ENCODE measurements around the gene PDXK. TPM values are rescaled to one million over a fixed set of nuclear protein-coding genes. Genes with fewer than 3 reads are reported as not detected.

Gene PDXK
- total and polyA plus RNA-seq, 10 of the 15 experiments (the other 5 are each of a cell fraction or from before 2014, with no cell fraction given) = 3.7 to 141 (median 60.0) TPM

DNA sequence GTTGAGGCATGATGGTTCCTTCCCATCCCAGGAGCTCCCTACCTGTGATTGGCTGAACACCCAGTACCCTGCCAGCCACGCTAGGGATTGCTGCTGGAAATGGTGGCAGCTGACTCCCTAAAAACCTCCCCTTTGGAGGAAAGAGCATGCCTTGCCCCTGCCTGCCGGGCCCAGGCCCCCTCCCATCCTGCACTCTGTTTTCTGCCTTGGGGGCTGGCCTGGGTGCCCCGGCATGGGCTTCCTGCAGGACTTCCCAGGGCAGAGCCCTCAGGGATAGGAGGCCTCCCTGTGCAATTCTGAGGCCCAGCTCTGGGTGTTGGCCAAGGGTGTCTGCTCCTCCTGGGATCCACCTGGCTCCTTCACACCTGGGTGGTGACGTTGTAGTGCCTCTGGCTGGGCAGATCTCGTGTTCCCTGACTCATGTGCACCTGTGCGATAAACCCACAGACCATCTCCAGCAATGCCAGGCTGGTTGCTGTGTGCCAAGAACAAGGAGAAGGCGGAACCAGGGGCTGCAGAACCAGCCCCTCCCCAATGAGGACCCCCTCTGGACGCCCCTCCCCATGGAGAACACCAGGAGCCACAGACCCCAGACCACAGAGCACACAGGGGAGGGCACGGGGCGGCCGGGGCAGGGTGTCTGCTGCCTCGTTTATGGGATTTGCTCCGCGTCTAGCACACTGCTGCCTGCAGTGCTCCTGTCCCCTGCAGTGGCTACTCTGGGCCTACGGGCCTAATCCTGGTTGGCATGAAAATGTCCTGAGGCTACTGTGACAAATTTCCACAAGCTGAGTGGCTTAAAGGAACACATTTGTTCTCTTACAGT lies 43.6 kb downstream of the PDXK start:
- Histone ChIP-seq H3K27me3 (replicated peaks in 1 of 2; ENCODE audit: control insufficient read depth in 2 of 2, insufficient read depth in 2 of 2, low read length in 1 of 2) (no peaks in the 10 kb centered on the region), H3K9ac (ENCODE audit: control insufficient read depth, insufficient read depth, low read length) (no peak overlapping the region), H4K20me1 (ENCODE audit: control insufficient read depth, insufficient read depth) (no peaks in the 10 kb centered on the region), H3K4me2 (ENCODE audit: control insufficient read depth, insufficient read depth) (no peak overlapping the region), H3K79me2 (ENCODE audit: control insufficient read depth, insufficient read depth, low read length) (no peaks in the 10 kb centered on the region), H3K9me3 (replicated peaks; ENCODE audit: control insufficient read depth, insufficient read depth, low read length) (no peaks in the 10 kb centered on the region), H2AFZ (ENCODE audit: control insufficient read depth, low read depth, low read length) (no peak overlapping the region), H3K36me3 (ENCODE audit: control insufficient read depth in 2 of 2, insufficient read depth in 2 of 2, low read length in 1 of 2) (peaks cover 6 to 7% of the 10 kb centered on the region in 2 experiments; a peak in 3 of 4 replicates), H3K27ac (ENCODE audit: control insufficient read depth, insufficient read depth) (no peak overlapping the region), H3K4me3 (no peak overlapping the region), H3K4me1 (ENCODE audit: control insufficient read depth, insufficient read depth, low read length) (no peaks in the 10 kb centered on the region)
- ChIA-PET RAD21 (ENCODE audit: unreplicated experiment) (no interaction called here), CTCF (interaction anchor here (1.3 kb wide), 1 partner anchor 10 kb away, joined by 4 read pairs; no protein-coding TSS in a partner anchor), SMC1A (ENCODE audit: uncharacterized antibody, unreplicated experiment) (no interaction called here), POLR2A (no interaction called here)
- intact Hi-C loops (cut with micrococcal nuclease; ENCODE audit: unreplicated experiment) = no loop called here
- 88% methylated on average over 15 of the region's 15 CpGs for WGBS (ENCODE audit: insufficient coverage, insufficient replicate concordance, low lambda C conversion rate, missing lambda C conversion rate)
- TF ChIP-seq, protein P1, sequence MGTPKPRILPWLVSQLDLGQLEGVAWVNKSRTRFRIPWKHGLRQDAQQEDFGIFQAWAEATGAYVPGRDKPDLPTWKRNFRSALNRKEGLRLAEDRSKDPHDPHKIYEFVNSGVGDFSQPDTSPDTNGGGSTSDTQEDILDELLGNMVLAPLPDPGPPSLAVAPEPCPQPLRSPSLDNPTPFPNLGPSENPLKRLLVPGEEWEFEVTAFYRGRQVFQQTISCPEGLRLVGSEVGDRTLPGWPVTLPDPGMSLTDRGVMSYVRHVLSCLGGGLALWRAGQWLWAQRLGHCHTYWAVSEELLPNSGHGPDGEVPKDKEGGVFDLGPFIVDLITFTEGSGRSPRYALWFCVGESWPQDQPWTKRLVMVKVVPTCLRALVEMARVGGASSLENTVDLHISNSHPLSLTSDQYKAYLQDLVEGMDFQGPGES (IDR thresholded peaks at IDR 0.05) = no peak
- peak; percentile 18 for TF ChIP-seq POLR2A (IDR thresholded peaks at IDR 0.05; ENCODE audit: low read depth, low read length)
- no peak for DNase-seq (ENCODE audit: low read depth, low spot score)
- no peak for FAIRE-seq
- ATAC-seq = no peak
- no TSS peak for BruUV-seq (replicated peaks)
- in situ Hi-C loops (cut with MboI) = no loop called here

DNA sequence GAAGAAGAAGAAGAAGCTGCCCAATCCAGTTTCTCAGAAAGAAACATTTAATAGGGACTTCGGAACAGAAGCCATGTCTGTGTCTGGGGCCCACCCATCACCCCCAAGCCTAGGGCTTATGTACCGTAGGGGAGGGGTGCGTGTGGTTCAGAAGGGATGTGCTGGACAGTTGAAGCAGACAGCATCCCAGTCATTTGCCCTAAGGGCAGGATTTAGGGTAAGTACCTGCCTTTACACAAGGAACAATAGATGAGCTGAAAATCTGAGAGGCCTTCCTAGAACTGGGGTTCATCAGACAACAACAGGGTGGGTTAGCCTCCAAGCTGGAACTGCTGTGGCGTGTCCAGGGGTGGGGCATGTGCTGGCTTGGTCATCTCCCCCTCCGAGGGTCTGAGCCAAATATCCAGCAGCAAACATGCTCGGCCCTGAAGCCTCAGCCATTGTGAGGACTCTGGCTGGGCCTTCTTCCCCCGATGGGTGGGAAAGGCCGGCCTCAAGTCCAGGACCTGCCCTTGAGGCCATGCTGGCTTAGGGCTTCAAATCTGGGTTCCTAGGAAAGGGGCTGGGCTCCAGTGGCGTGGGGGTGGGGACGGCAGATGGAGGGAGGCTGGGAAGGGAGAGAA lies 45.1 kb downstream of the PDXK start:
- Histone ChIP-seq H4K20me1 (ENCODE audit: control insufficient read depth, insufficient read depth) (no peaks in the 10 kb centered on the region), H3K36me3 (ENCODE audit: control insufficient read depth in 2 of 2, insufficient read depth in 2 of 2, low read length in 1 of 2) (peaks cover 0 to 5% of the 10 kb centered on the region in 2 experiments; a peak in 3 of 4 replicates), H3K4me1 (ENCODE audit: control insufficient read depth, insufficient read depth, low read length) (no peaks in the 10 kb centered on the region), H3K27me3 (replicated peaks in 1 of 2; ENCODE audit: control insufficient read depth in 2 of 2, insufficient read depth in 2 of 2, low read length in 1 of 2) (no peaks in the 10 kb centered on the region), H3K9ac (ENCODE audit: control insufficient read depth, insufficient read depth, low read length) (no peak overlapping the region), H3K9me3 (replicated peaks; ENCODE audit: control insufficient read depth, insufficient read depth, low read length) (no peaks in the 10 kb centered on the region), H3K4me3 (no peak overlapping the region), H2AFZ (ENCODE audit: control insufficient read depth, low read depth, low read length) (no peak overlapping the region), H3K4me2 (ENCODE audit: control insufficient read depth, insufficient read depth) (no peak overlapping the region), H3K79me2 (ENCODE audit: control insufficient read depth, insufficient read depth, low read length) (no peaks in the 10 kb centered on the region), H3K27ac (ENCODE audit: control insufficient read depth, insufficient read depth) (no peak overlapping the region)
- no TSS peak for BruUV-seq (replicated peaks)
- POLR2A ChIA-PET = no interaction called here
- RAD21 ChIA-PET (ENCODE audit: unreplicated experiment) = no interaction called here
- intact Hi-C loops (cut with micrococcal nuclease; ENCODE audit: unreplicated experiment) = no loop called here
- DNase-seq (ENCODE audit: low read depth, low spot score) (no peak), FAIRE-seq (no peak), ATAC-seq (no peak)
- SMC1A ChIA-PET (ENCODE audit: uncharacterized antibody, unreplicated experiment) = no interaction called here
- 94% methylated on average over 10 of the region's 10 CpGs for whole genome bisulfite sequencing (ENCODE audit: insufficient coverage, insufficient replicate concordance, low lambda C conversion rate, missing lambda C conversion rate)
- in situ Hi-C loops (cut with MboI) = no loop called here
- CTCF ChIA-PET = interaction anchor here (0.7 kb wide), 1 partner anchor 137 kb away, joined by 3 read pairs; no protein-coding TSS in a partner anchor
- TF ChIP-seq, protein P2, sequence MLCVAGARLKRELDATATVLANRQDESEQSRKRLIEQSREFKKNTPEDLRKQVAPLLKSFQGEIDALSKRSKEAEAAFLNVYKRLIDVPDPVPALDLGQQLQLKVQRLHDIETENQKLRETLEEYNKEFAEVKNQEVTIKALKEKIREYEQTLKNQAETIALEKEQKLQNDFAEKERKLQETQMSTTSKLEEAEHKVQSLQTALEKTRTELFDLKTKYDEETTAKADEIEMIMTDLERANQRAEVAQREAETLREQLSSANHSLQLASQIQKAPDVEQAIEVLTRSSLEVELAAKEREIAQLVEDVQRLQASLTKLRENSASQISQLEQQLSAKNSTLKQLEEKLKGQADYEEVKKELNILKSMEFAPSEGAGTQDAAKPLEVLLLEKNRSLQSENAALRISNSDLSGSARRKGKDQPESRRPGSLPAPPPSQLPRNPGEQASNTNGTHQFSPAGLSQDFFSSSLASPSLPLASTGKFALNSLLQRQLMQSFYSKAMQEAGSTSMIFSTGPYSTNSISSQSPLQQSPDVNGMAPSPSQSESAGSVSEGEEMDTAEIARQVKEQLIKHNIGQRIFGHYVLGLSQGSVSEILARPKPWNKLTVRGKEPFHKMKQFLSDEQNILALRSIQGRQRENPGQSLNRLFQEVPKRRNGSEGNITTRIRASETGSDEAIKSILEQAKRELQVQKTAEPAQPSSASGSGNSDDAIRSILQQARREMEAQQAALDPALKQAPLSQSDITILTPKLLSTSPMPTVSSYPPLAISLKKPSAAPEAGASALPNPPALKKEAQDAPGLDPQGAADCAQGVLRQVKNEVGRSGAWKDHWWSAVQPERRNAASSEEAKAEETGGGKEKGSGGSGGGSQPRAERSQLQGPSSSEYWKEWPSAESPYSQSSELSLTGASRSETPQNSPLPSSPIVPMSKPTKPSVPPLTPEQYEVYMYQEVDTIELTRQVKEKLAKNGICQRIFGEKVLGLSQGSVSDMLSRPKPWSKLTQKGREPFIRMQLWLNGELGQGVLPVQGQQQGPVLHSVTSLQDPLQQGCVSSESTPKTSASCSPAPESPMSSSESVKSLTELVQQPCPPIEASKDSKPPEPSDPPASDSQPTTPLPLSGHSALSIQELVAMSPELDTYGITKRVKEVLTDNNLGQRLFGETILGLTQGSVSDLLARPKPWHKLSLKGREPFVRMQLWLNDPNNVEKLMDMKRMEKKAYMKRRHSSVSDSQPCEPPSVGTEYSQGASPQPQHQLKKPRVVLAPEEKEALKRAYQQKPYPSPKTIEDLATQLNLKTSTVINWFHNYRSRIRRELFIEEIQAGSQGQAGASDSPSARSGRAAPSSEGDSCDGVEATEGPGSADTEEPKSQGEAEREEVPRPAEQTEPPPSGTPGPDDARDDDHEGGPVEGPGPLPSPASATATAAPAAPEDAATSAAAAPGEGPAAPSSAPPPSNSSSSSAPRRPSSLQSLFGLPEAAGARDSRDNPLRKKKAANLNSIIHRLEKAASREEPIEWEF (IDR thresholded peaks at IDR 0.05; ENCODE audit: insufficient replicate concordance, low read depth, low read length) = no peak
- no peak for TF ChIP-seq HDAC2 (IDR thresholded peaks at IDR 0.05)
- no peak for TF ChIP-seq CEBPB (IDR thresholded peaks at IDR 0.05; ENCODE audit: borderline replicate concordance in 1 of 2, low read depth in 2 of 2, low read length in 2 of 2)
- no peak for TF ChIP-seq SREBF1 (IDR thresholded peaks at IDR 0.05; ENCODE audit: low read length)
- TF ChIP-seq CHD4 (IDR thresholded peaks at IDR 0.05) = no peak
- no peak for TF ChIP-seq TAF1 (IDR thresholded peaks at IDR 0.05; ENCODE audit: borderline replicate concordance, low read depth, low read length)
- no peak for TF ChIP-seq FOXM1 (IDR thresholded peaks at IDR 0.05; ENCODE audit: low read depth, low read length)
- TF ChIP-seq LARP7 (IDR thresholded peaks at IDR 0.05) = no peak
- no peak for TF ChIP-seq MTA3 (IDR thresholded peaks at IDR 0.05; ENCODE audit: borderline replicate concordance, low read length)

Measured in GM12878 (cell line).